Lung (tissue), 12 donors: Measurements from ENCODE around the gene NDFIP2. TPM values are rescaled to one million over a fixed set of nuclear protein-coding genes. Genes with fewer than 3 reads are reported as not detected.

ENCODE experiments used
- ATAC-seq: fragments of 200-7000 bp; cut with Tn5 transposase; one replicate; pipeline ENCODE4 v1.9.1; 2020; ENCODE audit warnings: moderate number of reproducible peaks; ENCODE audit not compliant: insufficient read depth, low FRiP score
- DNase-seq, 3 donors: peaks; one replicate each; pipeline ENCODE4 v3.0.0-alpha.2; 2013 to 2017
- H3K27ac ChIP-seq, 2 donors: one replicate each; pipeline ENCODE4 v1.5.1; 2013; ENCODE audit warnings: mild to moderate bottlenecking in 2 of 2, moderate library complexity in 2 of 2, control low read depth in 1 of 2, inconsistent platforms in 1 of 2, low read depth in 1 of 2, low read length in 1 of 2
- H3K27me3 ChIP-seq, 3 donors: one replicate each; pipeline ENCODE4 v1.5.1; 2013; ENCODE audit warnings: low read length in 2 of 3; ENCODE audit not compliant: control insufficient read depth in 3 of 3, insufficient read depth in 3 of 3
- H3K36me3 ChIP-seq, 4 donors: one replicate each; pipeline ENCODE4 v1.5.1; 2013; ENCODE audit warnings: low read length in 4 of 4, mild to moderate bottlenecking in 1 of 4, moderate library complexity in 1 of 4; ENCODE audit not compliant: control insufficient read depth in 4 of 4, insufficient read depth in 4 of 4
- H3K4me1 ChIP-seq, 5 donors: one replicate each; pipeline ENCODE4 v1.5.1; 2013; ENCODE audit warnings: low read length in 5 of 5, mild to moderate bottlenecking in 2 of 5, moderate library complexity in 1 of 5; ENCODE audit not compliant: control insufficient read depth in 5 of 5, insufficient read depth in 5 of 5
- H3K4me3 ChIP-seq: one replicate; pipeline ENCODE4 v1.5.1; 2013; ENCODE audit warnings: mild to moderate bottlenecking, control low read depth, moderate library complexity
- H3K9ac ChIP-seq, 2 donors: one replicate each; pipeline ENCODE4 v1.5.1; 2013; ENCODE audit warnings: low read length in 2 of 2, control low read depth in 1 of 2; ENCODE audit not compliant: insufficient read depth in 1 of 2
- H3K9me3 ChIP-seq, 4 donors: one replicate each; pipeline ENCODE4 v1.5.1; 2013; ENCODE audit warnings: low read length in 3 of 4, mild to moderate bottlenecking in 1 of 4, moderate library complexity in 1 of 4; ENCODE audit not compliant: control insufficient read depth in 4 of 4, insufficient read depth in 3 of 4
- WGBS, 2 donors: extraction: QIAGEN DNeasy Blood & Tissue Kit; methylation state at CpG; one replicate each; pipeline ENCODE4 v1.1.7; 2013; 5-methylcytosine and 5-hydroxymethylcytosine counted together
- polyA plus RNA-seq, 2 donors: library from polyadenylated mRNA; stranded (reverse); fragments of 200-250 nt; gene quantifications; one replicate each; pipeline ENCODE4 v1.2.1, GENCODE V29; 2013
- total RNA-seq, 2 donors: library from RNA; depleted of rRNA in 1 of 2; stranded (reverse); fragments of >200 nt in 1 of 2; gene quantifications; one replicate each; pipeline ENCODE4 v1.2.1, GENCODE V29; 2014 to 2021
- TF ChIP-seq, protein P1 (sequence below): IDR thresholded peaks from 2 replicates; pipeline ENCODE4 v1.5.1; 2012; ENCODE audit warnings: mild to moderate bottlenecking; ENCODE audit errors: control extremely low read depth, extremely low read depth
- donor health status: control.
- donor health status: control.
- donor health status: Bipolar disorder and iron deficiency.
- donor health status: healthy.
- donor health status: DM: yes; HTN: yes; CAD: no.

NDFIP2 gene
- total and polyA plus RNA-seq, 4 donors: 14.0 to 38.4 (median 23.2) TPM

GRCh38 chr13:79463604-79464003, 17.4 kb upstream of the NDFIP2 start:
- DNase-seq: no peak
- Histone ChIP-seq H3K4me1 (no peaks in the 10 kb centered on the region), H3K36me3 (no peaks in the 10 kb centered on the region), H3K9me3 (no peaks in the 10 kb centered on the region), H3K4me3 (no peak overlapping the region), H3K9ac (no peak overlapping the region), H3K27ac (no peak overlapping the region), H3K27me3 (no peaks in the 10 kb centered on the region)
- WGBS, 2 donors: 92 to 97% methylated on average over 1 of the region's 1 CpG
- TF ChIP-seq, protein P1, sequence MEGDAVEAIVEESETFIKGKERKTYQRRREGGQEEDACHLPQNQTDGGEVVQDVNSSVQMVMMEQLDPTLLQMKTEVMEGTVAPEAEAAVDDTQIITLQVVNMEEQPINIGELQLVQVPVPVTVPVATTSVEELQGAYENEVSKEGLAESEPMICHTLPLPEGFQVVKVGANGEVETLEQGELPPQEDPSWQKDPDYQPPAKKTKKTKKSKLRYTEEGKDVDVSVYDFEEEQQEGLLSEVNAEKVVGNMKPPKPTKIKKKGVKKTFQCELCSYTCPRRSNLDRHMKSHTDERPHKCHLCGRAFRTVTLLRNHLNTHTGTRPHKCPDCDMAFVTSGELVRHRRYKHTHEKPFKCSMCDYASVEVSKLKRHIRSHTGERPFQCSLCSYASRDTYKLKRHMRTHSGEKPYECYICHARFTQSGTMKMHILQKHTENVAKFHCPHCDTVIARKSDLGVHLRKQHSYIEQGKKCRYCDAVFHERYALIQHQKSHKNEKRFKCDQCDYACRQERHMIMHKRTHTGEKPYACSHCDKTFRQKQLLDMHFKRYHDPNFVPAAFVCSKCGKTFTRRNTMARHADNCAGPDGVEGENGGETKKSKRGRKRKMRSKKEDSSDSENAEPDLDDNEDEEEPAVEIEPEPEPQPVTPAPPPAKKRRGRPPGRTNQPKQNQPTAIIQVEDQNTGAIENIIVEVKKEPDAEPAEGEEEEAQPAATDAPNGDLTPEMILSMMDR: no peak
- ATAC-seq: no peak

- Histone ChIP-seq H3K27ac (no peak overlapping the region), H3K36me3 (no peaks in the 10 kb centered on the region), H3K9me3 (no peaks in the 10 kb centered on the region), H3K27me3 (no peaks in the 10 kb centered on the region), H3K4me3 (no peak overlapping the region), H3K9ac (no peak overlapping the region), H3K4me1 (no peaks in the 10 kb centered on the region)
- WGBS, 2 donors: 76 to 85% methylated on average over 2 of the region's 2 CpGs
- ATAC-seq: no peak
- no peak for DNase-seq
- TF ChIP-seq, protein P1: no peak
Measured at GRCh38 chr13:79466872-79467271, 14.1 kb upstream of the NDFIP2 start.

- H3K4me3 ChIP-seq: no peak overlapping the region
- WGBS, 2 donors: 88 to 91% methylated on average over 1 of the region's 1 CpG
- TF ChIP-seq, protein P1: no peak
Measured at GRCh38 chr13:79468402-79468801, 12.6 kb upstream of the NDFIP2 start.

GRCh38 chr13:79468819-79469218, 12.1 kb upstream of the NDFIP2 start:
- no peak overlapping the region for H3K27ac ChIP-seq
- TF ChIP-seq, protein P1: no peak
- H3K4me3 ChIP-seq: no peak overlapping the region
- H3K9me3 ChIP-seq: no peaks in the 10 kb centered on the region
- H3K9ac ChIP-seq: no peak overlapping the region
- H3K4me1 ChIP-seq: no peaks in the 10 kb centered on the region
- no peaks in the 10 kb centered on the region for H3K36me3 ChIP-seq
- no peak for DNase-seq
- 92 to 95% methylated on average over 3 of the region's 3 CpGs for WGBS, 2 donors
- ATAC-seq: no peak
- H3K27me3 ChIP-seq: no peaks in the 10 kb centered on the region

More at GRCh38 chr13:79468402-79468801, 12.6 kb upstream of the NDFIP2 start:
- Histone ChIP-seq H3K27me3 (no peaks in the 10 kb centered on the region), H3K36me3 (no peaks in the 10 kb centered on the region), H3K4me1 (no peaks in the 10 kb centered on the region), H3K9ac (no peak overlapping the region), H3K9me3 (no peaks in the 10 kb centered on the region), H3K27ac (no peak overlapping the region)
- DNase-seq (no peak), ATAC-seq (no peak)
